ENCODE results near the gene CACHD1.

The CACHD1 gene

DNA sequence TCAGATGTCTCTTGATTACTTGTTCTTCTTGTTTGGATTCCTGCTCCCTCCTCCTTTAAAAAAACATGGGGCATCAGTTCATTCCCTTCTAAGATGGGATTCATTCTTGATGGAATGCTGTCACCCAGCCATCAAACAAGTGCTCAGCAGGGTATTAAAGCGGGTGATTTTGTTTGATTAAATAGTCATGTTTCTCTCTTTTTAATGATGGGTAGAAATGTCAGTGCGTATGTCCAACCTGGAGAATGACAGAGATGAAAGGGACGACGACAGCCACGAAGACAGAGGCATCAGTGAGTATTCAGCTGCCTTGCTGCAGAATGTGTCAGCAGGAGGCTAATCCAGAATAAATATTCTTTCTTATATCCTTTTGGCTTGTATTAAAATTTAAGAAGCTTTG lies 211.1 kb downstream of the CACHD1 start:
- no peaks in the 10 kb centered on the region for H3K9me3 ChIP-seq (ENCODE audit: insufficient read depth, low read length)
- H2AFZ ChIP-seq (ENCODE audit: low read depth, low read length), result no peak overlapping the region
- H3K36me3 ChIP-seq (replicated peaks; ENCODE audit: low read depth, low read length), result no peaks in the 10 kb centered on the region
- H3K27ac ChIP-seq (ENCODE audit: low read length), result no peak overlapping the region
- H4K20me1 ChIP-seq (ENCODE audit: insufficient read depth, low read length), result no peaks in the 10 kb centered on the region
- no peaks in the 10 kb centered on the region for H3K79me2 ChIP-seq (ENCODE audit: low read length)
- H3K27me3 ChIP-seq (ENCODE audit: low read depth, low read length), result no peaks in the 10 kb centered on the region
- no peak overlapping the region for H3K4me2 ChIP-seq (ENCODE audit: low read length)
- no peak overlapping the region for H3K9ac ChIP-seq (ENCODE audit: low read length)
- no peak overlapping the region for H3K4me3 ChIP-seq (ENCODE audit: low read length)
- H3K4me1 ChIP-seq (ENCODE audit: low read length), result no peaks in the 10 kb centered on the region
- TF ChIP-seq, protein P1, sequence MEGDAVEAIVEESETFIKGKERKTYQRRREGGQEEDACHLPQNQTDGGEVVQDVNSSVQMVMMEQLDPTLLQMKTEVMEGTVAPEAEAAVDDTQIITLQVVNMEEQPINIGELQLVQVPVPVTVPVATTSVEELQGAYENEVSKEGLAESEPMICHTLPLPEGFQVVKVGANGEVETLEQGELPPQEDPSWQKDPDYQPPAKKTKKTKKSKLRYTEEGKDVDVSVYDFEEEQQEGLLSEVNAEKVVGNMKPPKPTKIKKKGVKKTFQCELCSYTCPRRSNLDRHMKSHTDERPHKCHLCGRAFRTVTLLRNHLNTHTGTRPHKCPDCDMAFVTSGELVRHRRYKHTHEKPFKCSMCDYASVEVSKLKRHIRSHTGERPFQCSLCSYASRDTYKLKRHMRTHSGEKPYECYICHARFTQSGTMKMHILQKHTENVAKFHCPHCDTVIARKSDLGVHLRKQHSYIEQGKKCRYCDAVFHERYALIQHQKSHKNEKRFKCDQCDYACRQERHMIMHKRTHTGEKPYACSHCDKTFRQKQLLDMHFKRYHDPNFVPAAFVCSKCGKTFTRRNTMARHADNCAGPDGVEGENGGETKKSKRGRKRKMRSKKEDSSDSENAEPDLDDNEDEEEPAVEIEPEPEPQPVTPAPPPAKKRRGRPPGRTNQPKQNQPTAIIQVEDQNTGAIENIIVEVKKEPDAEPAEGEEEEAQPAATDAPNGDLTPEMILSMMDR (IDR thresholded peaks at IDR 0.05; ENCODE audit: low read depth, low read length), result no peak
- no peak for TF ChIP-seq EZH2phosphoT487 (IDR thresholded peaks at IDR 0.05; ENCODE audit: low read depth)

DNA sequence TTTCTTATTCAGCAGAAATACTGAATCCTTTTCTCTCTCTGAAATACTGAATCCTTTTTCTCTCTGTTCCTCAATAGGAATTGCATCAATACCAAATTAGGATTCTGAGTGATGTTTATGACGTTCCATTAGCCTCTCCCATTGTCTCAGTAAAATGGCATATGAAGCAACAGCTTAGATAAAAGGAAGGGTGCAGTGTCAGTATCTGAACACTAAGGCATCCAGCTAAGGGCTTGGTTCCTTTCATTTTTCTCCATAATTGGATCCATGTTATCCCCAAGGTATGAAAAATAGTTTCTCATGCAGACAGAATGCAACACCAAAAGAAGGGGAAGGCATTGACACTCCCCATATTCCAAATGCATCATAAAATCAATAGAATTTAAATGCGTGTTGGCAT lies 213.5 kb downstream of the CACHD1 start:
- H3K4me3 ChIP-seq (ENCODE audit: low read length), result no peak overlapping the region
- H3K4me1 ChIP-seq (ENCODE audit: low read length), result no peaks in the 10 kb centered on the region
- H3K27ac ChIP-seq (ENCODE audit: low read length), result no peak overlapping the region
- TF ChIP-seq, protein P1 (IDR thresholded peaks at IDR 0.05; ENCODE audit: low read depth, low read length), result no peak
- TF ChIP-seq EZH2phosphoT487 (IDR thresholded peaks at IDR 0.05; ENCODE audit: low read depth), result no peak
- no peaks in the 10 kb centered on the region for H3K9me3 ChIP-seq (ENCODE audit: insufficient read depth, low read length)
- H3K36me3 ChIP-seq (replicated peaks; ENCODE audit: low read depth, low read length), result no peaks in the 10 kb centered on the region
- no peaks in the 10 kb centered on the region for H3K27me3 ChIP-seq (ENCODE audit: low read depth, low read length)
- no peak overlapping the region for H3K4me2 ChIP-seq (ENCODE audit: low read length)
- H2AFZ ChIP-seq (ENCODE audit: low read depth, low read length), result no peak overlapping the region
- H3K79me2 ChIP-seq (ENCODE audit: low read length), result no peaks in the 10 kb centered on the region
- no peaks in the 10 kb centered on the region for H4K20me1 ChIP-seq (ENCODE audit: insufficient read depth, low read length)
- no peak overlapping the region for H3K9ac ChIP-seq (ENCODE audit: low read length)

DNA sequence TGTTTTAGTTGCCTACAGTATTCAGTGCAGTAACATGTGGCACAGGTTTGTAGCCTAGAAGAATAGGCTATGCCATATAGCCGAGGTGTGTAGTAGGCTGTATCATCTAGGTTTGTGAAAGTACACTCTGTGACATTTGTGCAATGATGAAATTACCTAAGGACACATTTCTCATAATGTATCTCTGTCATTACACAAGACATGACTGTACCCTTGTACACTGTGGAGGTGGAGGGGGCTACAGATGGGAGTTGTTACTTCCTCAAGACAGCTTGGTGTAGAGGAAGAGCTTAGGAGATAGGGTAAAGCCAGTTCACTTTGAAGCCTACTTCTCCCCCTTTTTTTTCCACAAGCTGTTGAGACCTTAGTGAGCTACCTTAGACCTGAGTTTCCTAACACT lies 215.3 kb downstream of the CACHD1 start:
- no peak for TF ChIP-seq EZH2phosphoT487 (IDR thresholded peaks at IDR 0.05; ENCODE audit: low read depth)
- TF ChIP-seq, protein P1 (IDR thresholded peaks at IDR 0.05; ENCODE audit: low read depth, low read length), result no peak
- Histone ChIP-seq H3K27me3 (ENCODE audit: low read depth, low read length) (no peaks in the 10 kb centered on the region), H3K9me3 (ENCODE audit: insufficient read depth, low read length) (no peaks in the 10 kb centered on the region), H3K36me3 (replicated peaks; ENCODE audit: low read depth, low read length) (no peaks in the 10 kb centered on the region), H3K4me2 (ENCODE audit: low read length) (no peak overlapping the region), H3K4me3 (ENCODE audit: low read length) (no peak overlapping the region), H3K9ac (ENCODE audit: low read length) (no peak overlapping the region), H4K20me1 (ENCODE audit: insufficient read depth, low read length) (no peaks in the 10 kb centered on the region), H3K27ac (ENCODE audit: low read length) (no peak overlapping the region), H3K4me1 (ENCODE audit: low read length) (no peaks in the 10 kb centered on the region), H3K79me2 (ENCODE audit: low read length) (no peaks in the 10 kb centered on the region), H2AFZ (ENCODE audit: low read depth, low read length) (no peak overlapping the region)

DNA sequence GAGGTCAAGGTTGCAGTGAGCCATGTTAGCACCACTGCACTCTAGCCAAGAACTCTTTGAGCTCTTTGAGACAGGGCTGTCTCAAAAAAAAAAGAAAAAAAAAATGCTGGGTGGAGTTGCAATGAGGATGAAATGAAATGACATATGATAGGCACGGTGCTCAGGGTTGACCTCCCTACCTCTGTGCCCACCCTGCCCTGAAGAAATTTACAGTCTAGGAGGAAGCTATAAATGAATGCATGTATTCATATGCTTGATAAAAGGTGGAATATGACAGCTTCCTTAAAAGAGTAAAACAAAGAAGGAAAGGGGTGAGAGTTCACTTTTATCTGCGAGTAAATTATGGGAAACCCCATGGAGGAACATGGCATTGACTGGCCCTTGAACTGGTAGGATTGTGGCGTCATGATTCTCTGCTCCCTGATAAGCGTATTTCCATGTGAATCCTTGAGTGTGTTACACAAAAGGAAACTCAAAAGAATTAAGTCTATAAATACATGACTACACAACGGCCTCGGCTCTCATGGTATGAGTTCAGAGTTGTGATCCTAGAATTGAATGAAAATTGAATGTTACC lies 215.9 kb downstream of the CACHD1 start:
- no peak overlapping the region for H3K4me3 ChIP-seq (ENCODE audit: low read length)
- no peak overlapping the region for H3K27ac ChIP-seq (ENCODE audit: low read length)
- H3K9ac ChIP-seq (ENCODE audit: low read length), result no peak overlapping the region
- H3K36me3 ChIP-seq (replicated peaks; ENCODE audit: low read depth, low read length), result no peaks in the 10 kb centered on the region
- no peaks in the 10 kb centered on the region for H3K9me3 ChIP-seq (ENCODE audit: insufficient read depth, low read length)
- TF ChIP-seq, protein P1 (IDR thresholded peaks at IDR 0.05; ENCODE audit: low read depth, low read length), result no peak
- H3K4me2 ChIP-seq (ENCODE audit: low read length), result no peak overlapping the region
- H3K79me2 ChIP-seq (ENCODE audit: low read length), result no peaks in the 10 kb centered on the region
- no peak overlapping the region for H2AFZ ChIP-seq (ENCODE audit: low read depth, low read length)
- no peaks in the 10 kb centered on the region for H3K4me1 ChIP-seq (ENCODE audit: low read length)
- no peaks in the 10 kb centered on the region for H3K27me3 ChIP-seq (ENCODE audit: low read depth, low read length)
- H4K20me1 ChIP-seq (ENCODE audit: insufficient read depth, low read length), result no peaks in the 10 kb centered on the region
